HCT116 (cell line): ENCODE data around the gene DUSP14. TPM values are rescaled to one million over a fixed set of nuclear protein-coding genes. Genes with fewer than 3 reads are reported as not detected.

ENCODE experiments used
- ATAC-seq: fragments of 200-7000 bp; cut with Tn5 transposase; 2 replicates; pipeline ENCODE4 v1.9.1; 2020; ENCODE audit warnings: mild to moderate bottlenecking, moderate library complexity
- Bru-seq: library from RNA; stranded (reverse); fragments of 400-500 nt; gene quantifications from one replicate; lab custom pipeline; 2021; lab: Mats Ljungman, UMichigan
- BruChase-seq, 2 experiments: library from RNA; stranded (reverse); fragments of 400-500 nt; gene quantifications; one replicate each; lab custom pipeline; 2021; lab: Mats Ljungman, UMichigan
- BruUV-seq: library from RNA; stranded (reverse); fragments of 400-500 nt; replicated peaks from 2 replicates; lab custom pipeline; 2021; lab: Mats Ljungman, UMichigan
- CTCF ChIA-PET: fragments of 300-600 bp; sonication (Branson Sonifier 250); formaldehyde crosslinking; loops from one replicate; lab custom pipeline; 2021; ENCODE audit warnings: antibody characterized with exemption; lab: Charles Lee
- POLR2A ChIA-PET: fragments of 300-600, 350-600 bp; sonication (Branson Sonifier 250); formaldehyde crosslinking; loops from one replicate; lab custom pipeline; 2021; ENCODE audit warnings: antibody characterized with exemption; lab: Charles Lee
- RAD21 ChIA-PET, 2 experiments: fragments of 300-600 bp; sonication (Branson Sonifier 250); formaldehyde crosslinking; loops; one replicate each; lab custom pipeline; 2023; ENCODE audit warnings: low total read pairs in 2 of 2; ENCODE audit not compliant: uncharacterized antibody in 2 of 2, unreplicated experiment in 2 of 2, low non-redundant PET in 1 of 2; lab: Charles Lee
- DNase-seq: peaks from one replicate; pipeline ENCODE4 v3.0.0-alpha.2; 2010; ENCODE audit warnings: low read depth, low spot score
- H2AFZ ChIP-seq: fragments of 200-600 bp; shearing (Covaris generic), sonication (generic); 2 replicates; pipeline ENCODE4 v1.6.1; 2017; ENCODE audit warnings: low read depth, mixed run types, mixed read lengths, antibody characterized with exemption, low read length; ENCODE audit not compliant: poor library complexity, severe bottlenecking
- H3K27ac ChIP-seq: 2 replicates; pipeline ENCODE4 v1.5.1; 2012; ENCODE audit warnings: low read depth, low read length
- H3K27me3 ChIP-seq: fragments of 200-600 bp; sonication (generic); 2 replicates; pipeline ENCODE4 v1.6.1; 2016; ENCODE audit warnings: mixed run types, low read length, mixed read lengths; ENCODE audit not compliant: insufficient read depth
- H3K36me3 ChIP-seq, 2 experiments: fragments of 200-500 bp in 1 of 2; fragments of 200-600 bp in 1 of 2; sonication (Bioruptor generic) in 1 of 2; sonication (generic) in 1 of 2; 2 replicates each; pipeline versions ENCODE4 v1.5.1 to v1.6.1; 2014 to 2016; ENCODE audit warnings: low read length in 2 of 2, inconsistent platforms in 1 of 2, mixed read lengths in 1 of 2, mixed run types in 1 of 2; ENCODE audit not compliant: insufficient read depth in 2 of 2, control insufficient read depth in 1 of 2
- H3K4me1 ChIP-seq, 2 experiments: fragments of 200-600 bp in 1 of 2; sonication (generic) in 1 of 2; 2 replicates each; pipeline versions ENCODE4 v1.5.1 to v1.6.1; 2012 to 2017; ENCODE audit warnings: low read length in 2 of 2, inconsistent platforms in 1 of 2, mild to moderate bottlenecking in 1 of 2, mixed read lengths in 1 of 2, mixed run types in 1 of 2, moderate library complexity in 1 of 2; ENCODE audit not compliant: insufficient read depth in 2 of 2, control insufficient read depth in 1 of 2
- H3K4me2 ChIP-seq: fragments of 200-600 bp; sonication (generic); 2 replicates; pipeline ENCODE4 v1.6.1; 2017; ENCODE audit warnings: mixed run types, low read length, mixed read lengths
- H3K4me3 ChIP-seq, 2 experiments: fragments of 200-600 bp in 1 of 2; sonication (generic) in 1 of 2; replicated peaks in 1 of 2; 2 replicates each; pipeline ENCODE4 v1.5.1; 2011 to 2016; ENCODE audit warnings: low read length in 2 of 2, control low read depth in 1 of 2, low read depth in 1 of 2, mild to moderate bottlenecking in 1 of 2, mixed read lengths in 1 of 2, mixed run types in 1 of 2
- H3K79me2 ChIP-seq: fragments of 200-600 bp; sonication (generic); 2 replicates; pipeline ENCODE4 v1.6.1; 2017; ENCODE audit warnings: mild to moderate bottlenecking, mixed run types, low read length, moderate library complexity, mixed read lengths; ENCODE audit not compliant: insufficient read depth
- H3K9ac ChIP-seq: fragments of 200-600 bp; sonication (generic); 2 replicates; pipeline ENCODE4 v1.6.1; 2016; ENCODE audit warnings: low read length, mixed read lengths
- H3K9me2 ChIP-seq: fragments of 200-600 bp; sonication (generic), shearing (Covaris generic); 2 replicates; pipeline ENCODE4 v1.6.1; 2017; ENCODE audit warnings: mixed run types, mild to moderate bottlenecking, moderate library complexity; ENCODE audit not compliant: insufficient read depth
- H3K9me3 ChIP-seq, 2 experiments: fragments of 200-500 bp in 1 of 2; fragments of 200-600 bp in 1 of 2; sonication (Bioruptor generic) in 1 of 2; sonication (generic) in 1 of 2; 2 replicates each; pipeline ENCODE4 v1.6.1; 2014 to 2017; ENCODE audit warnings: low read length in 2 of 2, mixed read lengths in 2 of 2, inconsistent platforms in 1 of 2, low read depth in 1 of 2, mild to moderate bottlenecking in 1 of 2, mixed run types in 1 of 2, moderate library complexity in 1 of 2; ENCODE audit not compliant: control insufficient read depth in 1 of 2, insufficient read depth in 1 of 2
- H4K20me1 ChIP-seq: fragments of 200-600 bp; sonication (generic), shearing (Covaris generic); 2 replicates; pipeline ENCODE4 v1.6.1; 2017; ENCODE audit warnings: mixed run types, mild to moderate bottlenecking, moderate library complexity; ENCODE audit not compliant: insufficient read depth
- CBX3 ChIP-seq: IDR thresholded peaks from 2 replicates; pipeline ENCODE4 v1.6.1; 2012; ENCODE audit warnings: low read depth
- CTCF ChIP-seq, 3 experiments: fragments of 200-600 bp in 1 of 3; sonication (generic) in 1 of 3; IDR thresholded peaks in 2 of 3; conservative IDR thresholded peaks in 1 of 3; 2 replicates each; pipeline ENCODE4 v1.5.1; 2012 to 2017; ENCODE audit warnings: low read depth in 2 of 3, low read length in 2 of 3, antibody characterized with exemption in 1 of 3, borderline replicate concordance in 1 of 3, control low read depth in 1 of 3, mild to moderate bottlenecking in 1 of 3, mixed read lengths in 1 of 3, mixed run types in 1 of 3, moderate library complexity in 1 of 3; ENCODE audit not compliant: insufficient read depth in 1 of 3
- EGR1 ChIP-seq: IDR thresholded peaks from 2 replicates; pipeline ENCODE4 v1.6.1; 2012; ENCODE audit warnings: low read depth
- FOSL1 ChIP-seq: IDR thresholded peaks from 2 replicates; pipeline ENCODE4 v1.6.1; 2012; ENCODE audit warnings: low read depth
- MAX ChIP-seq: IDR thresholded peaks from 2 replicates; pipeline ENCODE4 v1.6.1; 2012
- POLR2A ChIP-seq: IDR thresholded peaks from 2 replicates; pipeline ENCODE4 v1.7.0; 2011; ENCODE audit warnings: borderline replicate concordance; ENCODE audit not compliant: insufficient read depth, insufficient read length; ENCODE audit errors: extremely low read depth
- POLR2AphosphoS5 ChIP-seq: IDR thresholded peaks from 2 replicates; pipeline ENCODE4 v1.6.1; 2011; ENCODE audit warnings: mild to moderate bottlenecking, low read depth, low read length, moderate library complexity
- RAD21 ChIP-seq: IDR thresholded peaks from 2 replicates; pipeline ENCODE4 v1.6.1; 2012; ENCODE audit warnings: low read depth, mild to moderate bottlenecking
- SIN3A ChIP-seq: IDR thresholded peaks from 2 replicates; pipeline ENCODE4 v1.6.1; 2012; ENCODE audit warnings: low read depth
- ZFX ChIP-seq: fragments of 450-650 bp; IDR thresholded peaks from 2 replicates; pipeline ENCODE4 v1.6.1; 2017
- intact Hi-C: fragments of 100-400 bp; cut with micrococcal nuclease; formaldehyde crosslinking; loops from 2 replicates; pipeline ENCODE4 v1.10.0; 2022
- long read RNA-seq: library from polyadenylated mRNA; unstranded; transcript quantifications from one replicate; pipeline ENCODE4 v2.0.0, GENCODE V29; 2021; ENCODE audit not compliant: unreplicated experiment
- polyA plus RNA-seq: library from polyadenylated mRNA; unstranded; fragments of >200 nt; gene quantifications from 2 replicates; pipeline ENCODE4 v1.2.1, GENCODE V29; 2012; ENCODE audit warnings: missing spikeins
- total RNA-seq: library from RNA; stranded (reverse); gene quantifications from one replicate; pipeline ENCODE4 v1.2.1, GENCODE V29; 2021; ENCODE audit not compliant: unreplicated experiment

DUSP14 gene
- total RNA-seq (27.6 TPM), Bru-seq, nascent RNA (percentile 74 among the genes with signal in this experiment), BruChase-seq, experiment 1, labeled RNA remaining after a 6-hour chase (percentile 67 among the genes with signal in this experiment), BruChase-seq, experiment 2, labeled RNA remaining after a 2-hour chase (percentile 74 among the genes with signal in this experiment)
- 23.4 and 29.7 TPM in 2 replicates for polyA plus RNA-seq
- long read RNA-seq, transcript DUSP14-206 (3 exons, 1,537 nt), result major isoform, 52 of 56 reads
- long read RNA-seq, partial matches to known transcripts, result 3 of 56 reads
- long read RNA-seq, other reads (novel, unspliced or antisense), result 0 of 56 reads

- ChIA-PET POLR2A (no interaction called here), CTCF (no interaction called here)
- Histone ChIP-seq H3K9me3 (no peaks in the 10 kb centered on the region), H3K4me3 (peak within 1 kb of the TSS; percentile 72 to 76), H3K27ac (peak within 1 kb of the TSS; percentile 91), H4K20me1 (peaks cover 9% of the 10 kb centered on the region; the same call in 1 of the 2 replicates)
- BruUV-seq, result no TSS peak
- intact Hi-C loops, result loop anchor here (2.0 to 5.0 kb wide), 2 partner anchors 83 to 118 kb away; partner anchors contain the start of genes ACACA, SYNRG and TADA2A
- TF ChIP-seq MAX, result peak; percentile 82
- 0 out of 2 replicates have a peak, but pooled peaks have one; percentile 21 for TF ChIP-seq EGR1
- TF ChIP-seq SIN3A, result 0 out of 2 replicates have a peak, but pooled peaks have one; percentile 40
- TF ChIP-seq POLR2AphosphoS5, result peak; percentile 79
- TF ChIP-seq POLR2A, result peak; percentile 48
- TF ChIP-seq CBX3, result no peak
- TF ChIP-seq, all 23 proteins: peak for 5
- Histone ChIP-seq H3K79me2 (peaks cover 44% of the 10 kb centered on the region), H3K4me2 (peak within 1 kb of the TSS; percentile 96), H3K9me2 (no peaks in the 10 kb centered on the region), H3K36me3 (no peaks in the 10 kb centered on the region), H3K27me3 (no peaks in the 10 kb centered on the region), H3K9ac (peak within 1 kb of the TSS; percentile 78), H2AFZ (no peak within 1 kb of the TSS), H3K4me1 (peaks cover 43 to 65% of the 10 kb centered on the region in 2 experiments)
- peak; percentile 78 for ATAC-seq
- DNase-seq, result peak; percentile 57
- RAD21 ChIA-PET, result no interaction called here
Measured at GRCh38 chr17:37489197-37490001, at the start of gene DUSP14. DUSP14 (plus strand) TSS chr17:37489891; CDS start chr17:37512273, 22,382 bp downstream.

- Histone ChIP-seq H3K9me2 (no peaks in the 10 kb centered on the region), H4K20me1 (no peaks in the 10 kb centered on the region), H3K4me3 (no peak overlapping the region), H3K4me2 (no peak overlapping the region), H3K4me1 (peaks cover 2 to 6% of the 10 kb centered on the region in 2 experiments; a peak in 3 of 4 replicates), H2AFZ (no peak overlapping the region), H3K79me2 (no peaks in the 10 kb centered on the region), H3K9ac (no peak overlapping the region), H3K27ac (no peak overlapping the region), H3K36me3 (peaks cover 14 to 36% of the 10 kb centered on the region in 2 experiments; a peak in 3 of 4 replicates), H3K27me3 (no peaks in the 10 kb centered on the region), H3K9me3 (no peaks in the 10 kb centered on the region)
- DNase-seq (no peak), ATAC-seq (no peak)
- BruUV-seq, result no TSS peak
- intact Hi-C loops, result no loop called here
- CTCF ChIA-PET, result no interaction called here
- no peak for TF ChIP-seq CTCF (IDR thresholded peaks at IDR 0.05 in 2 of 3, conservative IDR thresholded peaks at IDR 0.05 in 1 of 3; ENCODE audit: borderline replicate concordance in 1 of 3, insufficient read depth in 1 of 3, low read depth in 2 of 3, low read length in 2 of 3)
- no peak for TF ChIP-seq ZFX
- no peak for TF ChIP-seq FOSL1
- no peak for TF ChIP-seq RAD21
- TF ChIP-seq MAX, result no peak
- no peak for TF ChIP-seq POLR2AphosphoS5
- POLR2A ChIA-PET, result no interaction called here
- RAD21 ChIA-PET, result no interaction called here
Measured at GRCh38 chr17:37440424-37440823, 49.3 kb upstream of the DUSP14 start.
